ENCODE results near the gene ESR2.

Gene ESR2

GRCh38 chr14:64091217-64091616 lies 203.0 kb downstream of the ESR2 start:
- no peak for TF ChIP-seq POU2F2 (IDR thresholded peaks at IDR 0.05; ENCODE audit: low read depth, low read length)
- no peak for TF ChIP-seq PAX5 (IDR thresholded peaks at IDR 0.05; ENCODE audit: insufficient read depth, low read length, severe bottlenecking)
- TF ChIP-seq TAF1 (IDR thresholded peaks at IDR 0.05; ENCODE audit: low read depth, low read length), result no peak
- no peak for TF ChIP-seq POLR2A (IDR thresholded peaks at IDR 0.05; ENCODE audit: low read depth, low read length)
- no peak for TF ChIP-seq SPI1 (IDR thresholded peaks at IDR 0.05; ENCODE audit: low read depth, low read length)
- no peak for TF ChIP-seq POLR2AphosphoS5 (IDR thresholded peaks at IDR 0.05; ENCODE audit: low read depth, low read length)
- no peak for FAIRE-seq
- DNase-seq (ENCODE audit: insufficient read length, low spot score), result no peak

GRCh38 chr14:64089920-64090319 lies 204.3 kb downstream of the ESR2 start:
- FAIRE-seq (no peak), DNase-seq (ENCODE audit: insufficient read length, low spot score) (no peak)
- TF ChIP-seq TAF1 (IDR thresholded peaks at IDR 0.05; ENCODE audit: low read depth, low read length) (no peak), POLR2AphosphoS5 (IDR thresholded peaks at IDR 0.05; ENCODE audit: low read depth, low read length) (no peak), PAX5 (IDR thresholded peaks at IDR 0.05; ENCODE audit: insufficient read depth, low read length, severe bottlenecking) (no peak), POU2F2 (IDR thresholded peaks at IDR 0.05; ENCODE audit: low read depth, low read length) (no peak), POLR2A (IDR thresholded peaks at IDR 0.05; ENCODE audit: low read depth, low read length) (no peak), SPI1 (IDR thresholded peaks at IDR 0.05; ENCODE audit: low read depth, low read length) (no peak)

- no peak for TF ChIP-seq PAX5 (IDR thresholded peaks at IDR 0.05; ENCODE audit: insufficient read depth, low read length, severe bottlenecking)
- TF ChIP-seq SPI1 (IDR thresholded peaks at IDR 0.05; ENCODE audit: low read depth, low read length), result no peak
- TF ChIP-seq POLR2A (IDR thresholded peaks at IDR 0.05; ENCODE audit: low read depth, low read length), result no peak
- no peak for TF ChIP-seq POLR2AphosphoS5 (IDR thresholded peaks at IDR 0.05; ENCODE audit: low read depth, low read length)
- TF ChIP-seq POU2F2 (IDR thresholded peaks at IDR 0.05; ENCODE audit: low read depth, low read length), result no peak
- TF ChIP-seq TAF1 (IDR thresholded peaks at IDR 0.05; ENCODE audit: low read depth, low read length), result no peak
- FAIRE-seq, result no peak
These were observed 205.6 kb downstream of the ESR2 start for GRCh38 chr14:64088647-64088964.

GRCh38 chr14:64082837-64083236 lies 211.3 kb downstream of the ESR2 start:
- peak; percentile 28 for FAIRE-seq
- no peak for DNase-seq (ENCODE audit: insufficient read length, low spot score)

More at GRCh38 chr14:64088647-64088964, 205.6 kb downstream of the ESR2 start:
- no peak for DNase-seq (ENCODE audit: insufficient read length, low spot score)

GRCh38 chr14:64081174-64081746 lies 212.9 kb downstream of the ESR2 start:
- FAIRE-seq, result no peak
- DNase-seq (ENCODE audit: insufficient read length, low spot score), result no peak
- no peak for TF ChIP-seq PAX5 (IDR thresholded peaks at IDR 0.05; ENCODE audit: insufficient read depth, low read length, severe bottlenecking)
- TF ChIP-seq SPI1 (IDR thresholded peaks at IDR 0.05; ENCODE audit: low read depth, low read length), result no peak
- TF ChIP-seq POLR2A (IDR thresholded peaks at IDR 0.05; ENCODE audit: low read depth, low read length), result no peak
- no peak for TF ChIP-seq TAF1 (IDR thresholded peaks at IDR 0.05; ENCODE audit: low read depth, low read length)
- no peak for TF ChIP-seq POLR2AphosphoS5 (IDR thresholded peaks at IDR 0.05; ENCODE audit: low read depth, low read length)
- no peak for TF ChIP-seq POU2F2 (IDR thresholded peaks at IDR 0.05; ENCODE audit: low read depth, low read length)

More at GRCh38 chr14:64082837-64083236, 211.3 kb downstream of the ESR2 start:
- no peak for TF ChIP-seq POLR2A (IDR thresholded peaks at IDR 0.05; ENCODE audit: low read depth, low read length)
- TF ChIP-seq SPI1 (IDR thresholded peaks at IDR 0.05; ENCODE audit: low read depth, low read length), result no peak
- TF ChIP-seq POU2F2 (IDR thresholded peaks at IDR 0.05; ENCODE audit: low read depth, low read length), result no peak
- no peak for TF ChIP-seq POLR2AphosphoS5 (IDR thresholded peaks at IDR 0.05; ENCODE audit: low read depth, low read length)
- no peak for TF ChIP-seq TAF1 (IDR thresholded peaks at IDR 0.05; ENCODE audit: low read depth, low read length)
- TF ChIP-seq PAX5 (IDR thresholded peaks at IDR 0.05; ENCODE audit: insufficient read depth, low read length, severe bottlenecking), result no peak

- FAIRE-seq, result no peak
- no peak for DNase-seq (ENCODE audit: insufficient read length, low spot score)
These were observed 213.7 kb downstream of the ESR2 start for GRCh38 chr14:64080452-64080851.

GRCh38 chr14:64075613-64076005 lies 218.6 kb downstream of the ESR2 start:
- TF ChIP-seq SPI1 (IDR thresholded peaks at IDR 0.05; ENCODE audit: low read depth, low read length) (no peak), PAX5 (IDR thresholded peaks at IDR 0.05; ENCODE audit: insufficient read depth, low read length, severe bottlenecking) (no peak), TAF1 (IDR thresholded peaks at IDR 0.05; ENCODE audit: low read depth, low read length) (no peak), POLR2A (IDR thresholded peaks at IDR 0.05; ENCODE audit: low read depth, low read length) (no peak), POLR2AphosphoS5 (IDR thresholded peaks at IDR 0.05; ENCODE audit: low read depth, low read length) (no peak), POU2F2 (IDR thresholded peaks at IDR 0.05; ENCODE audit: low read depth, low read length) (no peak)
- FAIRE-seq, result no peak
- no peak for DNase-seq (ENCODE audit: insufficient read length, low spot score)

More at GRCh38 chr14:64080452-64080851, 213.7 kb downstream of the ESR2 start:
- TF ChIP-seq PAX5 (IDR thresholded peaks at IDR 0.05; ENCODE audit: insufficient read depth, low read length, severe bottlenecking), result no peak
- TF ChIP-seq POU2F2 (IDR thresholded peaks at IDR 0.05; ENCODE audit: low read depth, low read length), result no peak
- no peak for TF ChIP-seq TAF1 (IDR thresholded peaks at IDR 0.05; ENCODE audit: low read depth, low read length)
- TF ChIP-seq POLR2A (IDR thresholded peaks at IDR 0.05; ENCODE audit: low read depth, low read length), result no peak
- TF ChIP-seq SPI1 (IDR thresholded peaks at IDR 0.05; ENCODE audit: low read depth, low read length), result no peak
- no peak for TF ChIP-seq POLR2AphosphoS5 (IDR thresholded peaks at IDR 0.05; ENCODE audit: low read depth, low read length)

- no peak for TF ChIP-seq SPI1 (IDR thresholded peaks at IDR 0.05; ENCODE audit: low read depth, low read length)
- no peak for TF ChIP-seq POLR2A (IDR thresholded peaks at IDR 0.05; ENCODE audit: low read depth, low read length)
- TF ChIP-seq POU2F2 (IDR thresholded peaks at IDR 0.05; ENCODE audit: low read depth, low read length), result no peak
- TF ChIP-seq TAF1 (IDR thresholded peaks at IDR 0.05; ENCODE audit: low read depth, low read length), result no peak
- TF ChIP-seq PAX5 (IDR thresholded peaks at IDR 0.05; ENCODE audit: insufficient read depth, low read length, severe bottlenecking), result no peak
- TF ChIP-seq POLR2AphosphoS5 (IDR thresholded peaks at IDR 0.05; ENCODE audit: low read depth, low read length), result no peak
- FAIRE-seq (no peak), DNase-seq (ENCODE audit: insufficient read length, low spot score) (no peak)
These were observed 219.1 kb downstream of the ESR2 start for GRCh38 chr14:64074961-64075612.

GRCh38 chr14:64069634-64070359 lies 224.4 kb downstream of the ESR2 start:
- no peak for DNase-seq (ENCODE audit: insufficient read length, low spot score)
- FAIRE-seq, result no peak
- TF ChIP-seq POLR2AphosphoS5 (IDR thresholded peaks at IDR 0.05; ENCODE audit: low read depth, low read length), result no peak
- TF ChIP-seq TAF1 (IDR thresholded peaks at IDR 0.05; ENCODE audit: low read depth, low read length), result no peak
- no peak for TF ChIP-seq PAX5 (IDR thresholded peaks at IDR 0.05; ENCODE audit: insufficient read depth, low read length, severe bottlenecking)
- no peak for TF ChIP-seq POLR2A (IDR thresholded peaks at IDR 0.05; ENCODE audit: low read depth, low read length)
- TF ChIP-seq POU2F2 (IDR thresholded peaks at IDR 0.05; ENCODE audit: low read depth, low read length), result no peak
- TF ChIP-seq SPI1 (IDR thresholded peaks at IDR 0.05; ENCODE audit: low read depth, low read length), result no peak

Measured in GM12891 (cell line).